ENCODE results near the gene CUTA. TPM values are rescaled to one million over a fixed set of nuclear protein-coding genes. Genes with fewer than 3 reads are reported as not detected.

Gene CUTA
- polyA plus RNA-seq, 1 donor from 2014 or later = 343 TPM

GRCh38 chr6:33414592-33415271 lies 3.2 kb downstream of the CUTA start:
- H3K4me3 ChIP-seq (ENCODE audit: low read length) = peak overlapping the region; percentile 87
- H3K79me2 ChIP-seq (replicated peaks; ENCODE audit: insufficient read depth, low read length) = peaks cover 26% of the 10 kb centered on the region
- H3F3A ChIP-seq (ENCODE audit: insufficient read depth, low read length, poor library complexity, severe bottlenecking) = peaks cover 10% of the 10 kb centered on the region

GRCh38 chr6:33413241-33414120 lies 4.4 kb downstream of the CUTA start:
- Histone ChIP-seq H3K9me2 (ENCODE audit: insufficient read depth, low read length) (no peaks in the 10 kb centered on the region), H3K79me2 (replicated peaks; ENCODE audit: insufficient read depth, low read length) (peaks cover 26% of the 10 kb centered on the region), H3K27ac (ENCODE audit: low read length) (no peak overlapping the region), H3K9me3 (ENCODE audit: low read length) (no peaks in the 10 kb centered on the region), H3K9ac (ENCODE audit: low read length) (no peak overlapping the region), H3K4me2 (ENCODE audit: low read length) (no peak overlapping the region), H3F3A (ENCODE audit: insufficient read depth, low read length, poor library complexity, severe bottlenecking) (peaks cover 5% of the 10 kb centered on the region), H3K27me3 (ENCODE audit: insufficient read depth, low read depth, low read length) (no peaks in the 10 kb centered on the region), H2AFZ (ENCODE audit: low read depth, low read length) (no peak overlapping the region), H3K4me3 (ENCODE audit: low read length) (no peak overlapping the region), H4K20me1 (ENCODE audit: insufficient read depth) (no peaks in the 10 kb centered on the region), H3K36me3 (ENCODE audit: insufficient read depth, low read length) (peaks cover 4% of the 10 kb centered on the region)
- TF ChIP-seq REST (IDR thresholded peaks at IDR 0.05; ENCODE audit: borderline replicate concordance) = no peak

More at GRCh38 chr6:33414592-33415271, 3.2 kb downstream of the CUTA start:
- no peak overlapping the region for H3K4me2 ChIP-seq (ENCODE audit: low read length)
- no peak for TF ChIP-seq REST (IDR thresholded peaks at IDR 0.05; ENCODE audit: borderline replicate concordance)
- TF ChIP-seq EP300 (conservative IDR thresholded peaks at IDR 0.05; ENCODE audit: poor library complexity, severe bottlenecking) = no peak
- TF ChIP-seq POLR2AphosphoS5 (IDR thresholded peaks at IDR 0.05) = no peak
- no peak for TF ChIP-seq EZH2 (IDR thresholded peaks at IDR 0.05; ENCODE audit: borderline replicate concordance, insufficient read depth, low read length, poor library complexity, severe bottlenecking)
- no peak for TF ChIP-seq SMC3 (conservative IDR thresholded peaks at IDR 0.05; ENCODE audit: poor library complexity)
- no peak for TF ChIP-seq MXI1 (conservative IDR thresholded peaks at IDR 0.05; ENCODE audit: poor library complexity, severe bottlenecking)
- no peak for TF ChIP-seq TAF1 (IDR thresholded peaks at IDR 0.05; ENCODE audit: low read depth)
- H3K9me3 ChIP-seq (ENCODE audit: low read length) = no peaks in the 10 kb centered on the region
- no peaks in the 10 kb centered on the region for H4K20me1 ChIP-seq (ENCODE audit: insufficient read depth)
- peaks cover 4% of the 10 kb centered on the region for H3K36me3 ChIP-seq (ENCODE audit: insufficient read depth, low read length)
- H2AFZ ChIP-seq (ENCODE audit: low read depth, low read length) = no peak overlapping the region
- no peak overlapping the region for H3K9ac ChIP-seq (ENCODE audit: low read length)
- no peaks in the 10 kb centered on the region for H3K27me3 ChIP-seq (ENCODE audit: insufficient read depth, low read depth, low read length)
- no peak overlapping the region for H3K27ac ChIP-seq (ENCODE audit: low read length)
- no peaks in the 10 kb centered on the region for H3K9me2 ChIP-seq (ENCODE audit: insufficient read depth, low read length)
